BLaER1 treated with 17β-estradiol and CSF1 and Interleukin-3, amounts not matched to agents 10 nM and 100 nM (cell line): ENCODE measurements around the gene MGME1.

Experiments
- H3K27ac ChIP-seq, 11 experiments: shearing (Covaris generic); formaldehyde crosslinking; 2 replicates each; pipeline ENCODE4 v1.8.1; 2022
- H3K27me3 ChIP-seq, 11 experiments: shearing (Covaris generic); formaldehyde crosslinking; 2 replicates each; pipeline ENCODE4 v1.8.1; 2022
- H3K36me3 ChIP-seq, 11 experiments: shearing (Covaris generic); formaldehyde crosslinking; 2 replicates each; pipeline ENCODE4 v1.8.1; 2022
- H3K4me1 ChIP-seq, 10 experiments: shearing (Covaris generic); formaldehyde crosslinking; 2 replicates each; pipeline ENCODE4 v1.8.1; 2022
- H3K4me2 ChIP-seq, 11 experiments: shearing (Covaris generic); formaldehyde crosslinking; 2 replicates each; pipeline ENCODE4 v1.8.1; 2022
- H3K4me3 ChIP-seq, 10 experiments: shearing (Covaris generic); formaldehyde crosslinking; 2 replicates each; pipeline ENCODE4 v1.8.1; 2022
- H3K9ac ChIP-seq, 11 experiments: shearing (Covaris generic); formaldehyde crosslinking; 2 replicates each; pipeline ENCODE4 v1.8.1; 2022
- H3K9me3 ChIP-seq, 11 experiments: shearing (Covaris generic); formaldehyde crosslinking; replicated peaks in 1 of 11; 2 replicates each; pipeline ENCODE4 v1.8.1; 2022
- H4K20me1 ChIP-seq, 11 experiments: shearing (Covaris generic); formaldehyde crosslinking; 2 replicates each; pipeline ENCODE4 v1.8.1; 2022
- Cebpa-rat ChIP-seq, 11 experiments: shearing (Covaris generic); IDR thresholded peaks; 2 replicates each; pipeline ENCODE4 v1.8.1; 2022

Gene MGME1

GRCh38 chr20:17931513-17931912 is 37.3 kb upstream of the MGME1 start:
- no peak for TF ChIP-seq Cebpa-rat (IDR thresholded peaks at IDR 0.05)
- Histone ChIP-seq H3K4me1 (peaks cover 30 to 73% (median 58%) of the 10 kb centered on the region in 10 experiments), H3K9me3 (peaks cover 0 to 16% (median 4%) of the 10 kb centered on the region in 11 experiments; a peak in 10 of 22 replicates), H3K27me3 (peaks cover 0 to 9% (median 0%) of the 10 kb centered on the region in 11 experiments; a peak in 3 of 22 replicates), H3K4me2 (no peak overlapping the region), H3K4me3 (no peak overlapping the region), H3K27ac (no peak overlapping the region), H4K20me1 (peaks cover 0 to 24% (median 8%) of the 10 kb centered on the region in 11 experiments; a peak in 9 of 22 replicates), H3K36me3 (no peaks in the 10 kb centered on the region), H3K9ac (no peak overlapping the region)

DNA sequence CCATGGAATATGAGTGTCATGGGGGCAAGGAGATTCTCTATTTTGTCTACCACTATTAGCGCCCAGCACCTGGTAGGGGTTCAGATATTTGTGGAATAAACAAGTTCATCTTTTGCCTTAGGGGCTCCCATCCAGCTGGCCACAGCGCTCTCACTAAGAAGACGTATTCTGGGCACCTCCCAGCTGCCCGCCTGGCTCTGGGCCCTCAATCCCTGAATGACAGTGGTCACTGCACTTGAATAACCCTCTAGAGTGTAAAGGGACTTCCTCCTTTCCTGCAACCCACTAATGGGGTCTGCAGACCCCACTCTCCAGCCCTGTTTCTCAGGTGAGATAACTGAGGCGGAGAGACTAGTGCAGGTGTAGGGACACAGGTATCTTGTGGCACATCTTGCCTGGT is 36.4 kb upstream of the MGME1 start:
- Histone ChIP-seq H4K20me1 (peaks cover 0 to 33% (median 11%) of the 10 kb centered on the region in 11 experiments; a peak in 11 of 22 replicates), H3K36me3 (no peaks in the 10 kb centered on the region), H3K9me3 (peaks cover 0 to 16% (median 4%) of the 10 kb centered on the region in 11 experiments; a peak in 10 of 22 replicates), H3K9ac (no peak overlapping the region), H3K27me3 (peaks cover 0 to 9% (median 0%) of the 10 kb centered on the region in 11 experiments; a peak in 3 of 22 replicates), H3K4me2 (no peak overlapping the region), H3K4me1 (peaks cover 35 to 79% (median 65%) of the 10 kb centered on the region in 10 experiments), H3K27ac (no peak overlapping the region), H3K4me3 (no peak overlapping the region)
- no peak for TF ChIP-seq Cebpa-rat (IDR thresholded peaks at IDR 0.05)

GRCh38 chr20:17933121-17933520 is 35.7 kb upstream of the MGME1 start:
- Histone ChIP-seq H3K4me3 (no peak overlapping the region), H3K36me3 (no peaks in the 10 kb centered on the region), H3K4me2 (peak overlapping the region in 7 of 11 experiments; percentile 43 to 64 (median 57); a peak in 12 of 22 replicates), H3K27me3 (peaks cover 0 to 9% (median 0%) of the 10 kb centered on the region in 11 experiments; a peak in 3 of 22 replicates), H3K9ac (no peak overlapping the region), H4K20me1 (peaks cover 0 to 40% (median 11%) of the 10 kb centered on the region in 11 experiments; a peak in 11 of 22 replicates), H3K4me1 (peaks cover 42 to 79% (median 69%) of the 10 kb centered on the region in 10 experiments), H3K27ac (0 out of 22 replicates have a peak overlapping the region, but pooled peaks of 2 of the 11 experiments have one; percentile 4 to 55), H3K9me3 (peaks cover 0 to 16% (median 4%) of the 10 kb centered on the region in 11 experiments; a peak in 10 of 22 replicates)
- no peak for TF ChIP-seq Cebpa-rat (IDR thresholded peaks at IDR 0.05)

DNA sequence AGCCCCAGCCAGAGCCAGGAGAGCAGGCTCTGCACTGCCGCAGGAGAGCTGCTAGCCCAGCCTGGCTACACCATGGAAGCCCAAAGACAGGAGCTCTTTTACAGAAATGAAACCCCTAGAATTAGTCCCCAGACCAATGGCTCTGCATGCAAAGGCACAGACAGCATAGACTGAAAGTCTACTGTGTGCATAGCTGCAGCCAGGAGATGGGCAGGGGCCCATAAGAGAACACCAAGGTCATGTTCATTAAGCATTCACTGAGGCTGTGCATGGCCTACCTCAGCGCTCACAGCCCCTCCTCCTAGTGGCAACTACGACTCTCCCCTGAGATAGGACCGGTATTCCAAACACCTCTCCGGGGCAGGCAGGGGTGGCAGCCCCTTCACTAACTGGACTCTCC is 35.1 kb upstream of the MGME1 start:
- H3K4me2 ChIP-seq, result peak overlapping the region; percentile 18 to 64 (median 49); a peak in 18 of 22 replicates

GRCh38 chr20:17934141-17934862 is 34.5 kb upstream of the MGME1 start:
- Histone ChIP-seq H3K36me3 (no peaks in the 10 kb centered on the region), H3K4me3 (no peak overlapping the region), H3K9me3 (peaks cover 0 to 16% (median 4%) of the 10 kb centered on the region in 11 experiments; a peak in 10 of 22 replicates), H3K9ac (peak overlapping the region in 5 of 11 experiments; percentile 8 to 19 (median 9); a peak in 5 of 22 replicates), H3K27me3 (no peaks in the 10 kb centered on the region), H3K4me1 (peaks cover 45 to 77% (median 68%) of the 10 kb centered on the region in 10 experiments), H4K20me1 (peaks cover 0 to 44% (median 20%) of the 10 kb centered on the region in 11 experiments; a peak in 14 of 22 replicates), H3K4me2 (peak overlapping the region; percentile 18 to 64 (median 49); a peak in 19 of 22 replicates), H3K27ac (peak overlapping the region in 6 of 11 experiments; percentile 4 to 55 (median 16); a peak in 6 of 22 replicates)
- TF ChIP-seq Cebpa-rat (IDR thresholded peaks at IDR 0.05), result no peak

More for the DNA sequence above, 35.1 kb upstream of the MGME1 start:
- H3K4me1 ChIP-seq, result peaks cover 45 to 77% (median 69%) of the 10 kb centered on the region in 10 experiments
- peak overlapping the region in 3 of 11 experiments; percentile 3 to 55 (median 4); a peak in 2 of 22 replicates for H3K27ac ChIP-seq
- H3K4me3 ChIP-seq, result no peak overlapping the region
- peaks cover 0 to 16% (median 4%) of the 10 kb centered on the region in 11 experiments; a peak in 10 of 22 replicates for H3K9me3 ChIP-seq
- no peak for TF ChIP-seq Cebpa-rat (IDR thresholded peaks at IDR 0.05)
- H4K20me1 ChIP-seq, result peaks cover 0 to 43% (median 17%) of the 10 kb centered on the region in 11 experiments; a peak in 14 of 22 replicates
- no peaks in the 10 kb centered on the region for H3K36me3 ChIP-seq
- peaks cover 0 to 5% (median 0%) of the 10 kb centered on the region in 11 experiments; a peak in 3 of 22 replicates for H3K27me3 ChIP-seq
- peak overlapping the region in 1 of 11 experiments; percentile 9; a peak in 1 of 22 replicates for H3K9ac ChIP-seq

- no peak for TF ChIP-seq Cebpa-rat (IDR thresholded peaks at IDR 0.05)
- Histone ChIP-seq H3K9ac (no peak overlapping the region), H3K27ac (no peak overlapping the region), H4K20me1 (peaks cover 0 to 49% (median 27%) of the 10 kb centered on the region in 11 experiments; a peak in 19 of 22 replicates), H3K9me3 (peaks cover 0 to 16% (median 4%) of the 10 kb centered on the region in 11 experiments; a peak in 10 of 22 replicates), H3K4me3 (no peak overlapping the region), H3K4me2 (peak overlapping the region in 10 of 11 experiments; percentile 8 to 44 (median 36); a peak in 18 of 22 replicates), H3K4me1 (peaks cover 50 to 79% (median 70%) of the 10 kb centered on the region in 10 experiments), H3K27me3 (no peaks in the 10 kb centered on the region), H3K36me3 (peaks cover 0 to 6% (median 1%) of the 10 kb centered on the region in 11 experiments; a peak in 9 of 22 replicates)
Measured at GRCh38 chr20:17935186-17935585, 33.6 kb upstream of the MGME1 start.

DNA sequence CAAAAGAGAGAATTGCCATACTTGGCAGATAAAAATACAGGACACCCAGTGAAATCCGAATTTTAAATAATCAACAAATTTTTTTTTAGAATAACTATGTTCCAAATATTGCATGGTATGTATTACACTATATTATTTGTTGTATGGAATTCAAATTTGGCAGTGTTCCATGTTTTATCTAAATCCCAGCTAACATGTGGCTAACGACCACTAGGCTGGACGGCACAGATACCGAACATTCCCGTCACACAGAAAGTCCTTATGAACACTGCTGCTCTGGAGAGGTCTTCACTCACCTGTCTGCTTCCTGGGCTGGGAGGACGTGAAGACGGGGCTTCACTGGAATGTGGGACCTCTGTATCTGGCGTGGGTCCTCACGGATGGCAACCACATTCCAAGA is 33.1 kb upstream of the MGME1 start:
- H3K9me3 ChIP-seq, result peaks cover 0 to 16% (median 4%) of the 10 kb centered on the region in 11 experiments; a peak in 10 of 22 replicates
- peaks cover 6 to 12% (median 7%) of the 10 kb centered on the region in 11 experiments; a peak in 19 of 22 replicates for H3K36me3 ChIP-seq
- peaks cover 0 to 55% (median 33%) of the 10 kb centered on the region in 11 experiments; a peak in 20 of 22 replicates for H4K20me1 ChIP-seq
- TF ChIP-seq Cebpa-rat (IDR thresholded peaks at IDR 0.05), result no peak
- H3K27me3 ChIP-seq, result no peaks in the 10 kb centered on the region
- H3K9ac ChIP-seq, result no peak overlapping the region
- peaks cover 56 to 84% (median 76%) of the 10 kb centered on the region in 10 experiments for H3K4me1 ChIP-seq
- peak overlapping the region in 8 of 11 experiments; percentile 8 to 44 (median 36); a peak in 12 of 22 replicates for H3K4me2 ChIP-seq
- H3K27ac ChIP-seq, result no peak overlapping the region
- no peak overlapping the region for H3K4me3 ChIP-seq

GRCh38 chr20:17936286-17936760 is 32.5 kb upstream of the MGME1 start:
- Histone ChIP-seq H3K4me2 (peak overlapping the region in 8 of 11 experiments; percentile 8 to 37 (median 18); a peak in 10 of 22 replicates), H3K36me3 (peaks cover 11 to 17% (median 12%) of the 10 kb centered on the region in 11 experiments; a peak in 21 of 22 replicates), H3K9me3 (peaks cover 0 to 13% (median 3%) of the 10 kb centered on the region in 11 experiments; a peak in 10 of 22 replicates), H4K20me1 (peaks cover 0 to 61% (median 39%) of the 10 kb centered on the region in 11 experiments; a peak in 21 of 22 replicates), H3K4me3 (no peak overlapping the region), H3K4me1 (peaks cover 61 to 90% (median 81%) of the 10 kb centered on the region in 10 experiments), H3K27ac (no peak overlapping the region), H3K9ac (no peak overlapping the region), H3K27me3 (no peaks in the 10 kb centered on the region)
- TF ChIP-seq Cebpa-rat (IDR thresholded peaks at IDR 0.05), result no peak
